Gastroesophageal sphincter (tissue), 3 donors: ENCODE data around the gene SETDB1.

Source experiments
- CTCF ChIP-seq, 4 experiments: fragments of 200-600 bp in 2 of 4; fragments of 450-650 bp in 2 of 4; sonication (generic) in 1 of 4; IDR thresholded peaks; one replicate each; pipeline ENCODE4 v1.5.1; 2017 to 2019; ENCODE audit warnings: antibody characterized with exemption in 4 of 4, mild to moderate bottlenecking in 2 of 4, moderate library complexity in 2 of 4
- EP300 ChIP-seq: sonication (generic); formaldehyde crosslinking; IDR thresholded peaks from one replicate; pipeline ENCODE4 v1.6.1; 2017; ENCODE audit warnings: antibody characterized with exemption, mild to moderate bottlenecking
- POLR2A ChIP-seq, 2 donors: fragments of 450-650 bp; IDR thresholded peaks; one replicate each; pipeline ENCODE4 v1.6.1; 2017; ENCODE audit warnings: antibody characterized with exemption in 2 of 2, mild to moderate bottlenecking in 2 of 2, moderate library complexity in 1 of 2
- POLR2AphosphoS5 ChIP-seq: sonication (generic); formaldehyde crosslinking; IDR thresholded peaks from one replicate; pipeline ENCODE4 v1.6.1; 2017; ENCODE audit warnings: antibody characterized with exemption

- TF ChIP-seq POLR2AphosphoS5 (no peak), CTCF (IDR thresholded peaks at IDR 0.05) (no peak), POLR2A (IDR thresholded peaks at IDR 0.05) (no peak), EP300 (no peak)
Observed at GRCh38 chr1:151000408-151000807, 74.2 kb downstream of the SETDB1 start.
